ENCODE results near the gene TWF2.

DNA sequence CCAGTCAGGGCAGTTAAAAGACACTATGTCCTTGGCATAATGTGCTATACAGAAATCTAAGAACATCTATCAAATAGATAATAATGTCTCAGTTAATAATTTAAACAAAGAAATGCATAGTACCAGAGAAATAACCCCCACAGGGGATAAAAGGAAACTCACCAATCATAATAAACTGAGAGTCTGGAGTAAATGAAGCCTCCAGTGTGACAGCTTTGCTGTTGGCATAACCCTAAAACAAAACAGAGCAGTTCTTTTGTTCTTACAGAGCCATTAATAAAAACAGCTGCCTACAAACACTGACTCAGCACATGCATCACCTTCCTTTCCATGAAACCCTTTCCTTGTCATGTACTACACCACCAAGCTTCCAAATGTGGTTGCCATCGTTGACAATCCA lies 20.1 kb upstream of the TWF2 start:
- TF ChIP-seq, protein P1, sequence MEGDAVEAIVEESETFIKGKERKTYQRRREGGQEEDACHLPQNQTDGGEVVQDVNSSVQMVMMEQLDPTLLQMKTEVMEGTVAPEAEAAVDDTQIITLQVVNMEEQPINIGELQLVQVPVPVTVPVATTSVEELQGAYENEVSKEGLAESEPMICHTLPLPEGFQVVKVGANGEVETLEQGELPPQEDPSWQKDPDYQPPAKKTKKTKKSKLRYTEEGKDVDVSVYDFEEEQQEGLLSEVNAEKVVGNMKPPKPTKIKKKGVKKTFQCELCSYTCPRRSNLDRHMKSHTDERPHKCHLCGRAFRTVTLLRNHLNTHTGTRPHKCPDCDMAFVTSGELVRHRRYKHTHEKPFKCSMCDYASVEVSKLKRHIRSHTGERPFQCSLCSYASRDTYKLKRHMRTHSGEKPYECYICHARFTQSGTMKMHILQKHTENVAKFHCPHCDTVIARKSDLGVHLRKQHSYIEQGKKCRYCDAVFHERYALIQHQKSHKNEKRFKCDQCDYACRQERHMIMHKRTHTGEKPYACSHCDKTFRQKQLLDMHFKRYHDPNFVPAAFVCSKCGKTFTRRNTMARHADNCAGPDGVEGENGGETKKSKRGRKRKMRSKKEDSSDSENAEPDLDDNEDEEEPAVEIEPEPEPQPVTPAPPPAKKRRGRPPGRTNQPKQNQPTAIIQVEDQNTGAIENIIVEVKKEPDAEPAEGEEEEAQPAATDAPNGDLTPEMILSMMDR (conservative IDR thresholded peaks at IDR 0.05; ENCODE audit: low read depth, low read length), result no peak
- no peak for TF ChIP-seq MAFK (IDR thresholded peaks at IDR 0.05; ENCODE audit: low read depth, low read length)
